Erythroblast (primary cell): Measurements from ENCODE around the gene GPR75.

ENCODE experiments used
- GATA1 ChIP-seq: IDR thresholded peaks from 2 replicates; pipeline ENCODE4 v1.6.1; 2011; ENCODE audit warnings: low read depth, mild to moderate bottlenecking, control low read depth, low read length, moderate library complexity
- POLR2A ChIP-seq: IDR thresholded peaks from 2 replicates; pipeline ENCODE4 v1.6.1; 2011; ENCODE audit warnings: mild to moderate bottlenecking, low read length

- no peak for TF ChIP-seq POLR2A
- no peak for TF ChIP-seq GATA1
These were observed 48.2 kb downstream of the GPR75 start for GRCh38 chr2:53811601-53812000.
